ENCODE data around the gene SMIM3. TPM values are rescaled to one million over a fixed set of nuclear protein-coding genes. Genes with fewer than 3 reads are reported as not detected.
"Not testable (repeated sequence)": the region's sequence is repeated elsewhere in the genome, so short reads cannot be mapped to it uniquely, and the experiment has no call there.

Gene SMIM3, protein sequence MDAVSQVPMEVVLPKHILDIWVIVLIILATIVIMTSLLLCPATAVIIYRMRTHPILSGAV
- 3.6 TPM for total RNA-seq

GRCh38 chr5:150778517-150779396 lies at the start of gene SMIM3:
Gene SMIM3 (plus strand): TSS chr5:150778757. CDS start chr5:150795441, 16,684 bp downstream.
- peak; percentile 78 for DNase-seq (ENCODE audit: low spot score)
- ATAC-seq, result peak; percentile 92

- no peak for ATAC-seq
These were observed 48.7 kb upstream of the SMIM3 start for GRCh38 chr5:150729859-150730258.

DNA sequence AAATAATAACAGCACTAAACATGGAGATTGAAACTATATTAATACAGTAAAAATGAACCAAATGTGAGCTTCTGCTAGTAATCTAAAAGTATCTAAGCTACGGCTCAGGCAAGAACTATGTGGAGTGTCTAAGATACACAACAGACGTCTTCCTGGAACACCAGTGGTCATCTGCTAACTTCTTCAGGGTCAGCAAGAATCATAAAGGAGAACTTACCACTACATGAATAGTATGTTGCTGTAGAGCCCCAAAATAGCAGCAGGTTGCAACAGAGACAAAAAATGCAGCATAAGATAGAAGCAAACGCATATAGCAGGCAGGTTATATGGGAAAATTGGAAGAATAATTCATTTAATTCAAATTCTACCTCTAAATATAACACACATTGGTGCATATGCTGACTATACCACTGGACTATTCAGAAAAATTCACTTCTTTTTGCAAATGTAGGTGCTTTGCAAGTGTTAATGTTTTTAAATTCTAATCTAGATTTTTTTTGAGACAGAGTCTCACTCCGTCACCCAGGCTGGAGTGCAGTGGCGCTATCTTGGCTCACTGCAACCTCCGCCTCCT lies 46.8 kb upstream of the SMIM3 start:
- ATAC-seq (peak; percentile 28), DNase-seq (ENCODE audit: low spot score) (no peak)

More at GRCh38 chr5:150729859-150730258, 48.7 kb upstream of the SMIM3 start:
- no peak for DNase-seq (ENCODE audit: low spot score)

- peak; percentile 52 for ATAC-seq
- DNase-seq (ENCODE audit: low spot score), result no peak
These were observed 43.8 kb upstream of the SMIM3 start for GRCh38 chr5:150734579-150735384.

DNA sequence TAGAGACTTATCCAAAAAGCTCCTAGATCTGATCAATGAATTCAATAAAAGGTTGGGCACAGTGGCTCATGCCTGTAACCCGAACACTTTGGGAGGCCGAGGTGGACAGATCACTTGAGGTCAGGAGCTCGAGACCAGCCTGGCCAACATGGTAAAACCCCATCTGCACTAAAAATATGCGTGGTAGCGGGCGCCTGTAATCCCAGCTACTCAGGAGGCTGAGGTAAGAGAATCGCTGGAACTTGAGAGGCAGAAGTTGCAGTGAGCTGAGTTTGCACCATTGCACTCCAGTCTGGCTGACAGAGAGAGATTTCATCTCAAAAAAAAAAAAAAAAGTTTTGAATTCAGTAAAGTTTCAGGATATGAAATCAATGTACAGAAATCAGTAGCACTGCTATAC lies 39.7 kb upstream of the SMIM3 start:
- DNase-seq (ENCODE audit: low spot score) (no peak), ATAC-seq (no peak)

DNA sequence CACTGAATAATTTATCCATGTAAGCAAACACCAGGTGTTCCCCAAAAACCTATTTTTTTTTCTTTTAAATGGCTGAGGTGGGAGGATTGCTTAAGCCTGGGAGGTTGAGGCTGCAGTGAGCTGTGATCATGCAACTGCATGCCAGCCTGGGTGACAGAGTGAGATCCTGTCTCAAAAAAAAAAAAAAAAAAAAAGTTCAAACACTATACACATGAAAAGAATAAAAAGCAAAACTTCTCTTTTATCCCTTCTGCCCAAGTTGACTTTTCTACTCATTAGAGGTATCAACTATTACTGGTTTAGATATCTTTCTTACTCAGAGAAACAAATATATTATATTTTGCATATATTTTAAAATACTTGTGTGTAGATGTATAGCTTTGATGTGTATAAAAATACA lies 37.6 kb upstream of the SMIM3 start:
- ATAC-seq, result no peak

GRCh38 chr5:150742455-150743141 lies 36.0 kb upstream of the SMIM3 start:
- peak; percentile 64 for ATAC-seq

More for the DNA sequence above, 37.6 kb upstream of the SMIM3 start:
- DNase-seq (ENCODE audit: low spot score), result no peak

GRCh38 chr5:150743142-150743488 lies 35.4 kb upstream of the SMIM3 start:
- not testable (repeated sequence) for ATAC-seq; DNase-seq (ENCODE audit: low spot score)

More at GRCh38 chr5:150742455-150743141, 36.0 kb upstream of the SMIM3 start:
- DNase-seq (ENCODE audit: low spot score), result not testable (repeated sequence)

- ATAC-seq (no peak), DNase-seq (ENCODE audit: low spot score) (no peak)
These were observed 28.1 kb upstream of the SMIM3 start for GRCh38 chr5:150750469-150750868.

- ATAC-seq (no peak), DNase-seq (ENCODE audit: low spot score) (no peak)
These were observed 27.3 kb upstream of the SMIM3 start for GRCh38 chr5:150751096-150751891.

DNA sequence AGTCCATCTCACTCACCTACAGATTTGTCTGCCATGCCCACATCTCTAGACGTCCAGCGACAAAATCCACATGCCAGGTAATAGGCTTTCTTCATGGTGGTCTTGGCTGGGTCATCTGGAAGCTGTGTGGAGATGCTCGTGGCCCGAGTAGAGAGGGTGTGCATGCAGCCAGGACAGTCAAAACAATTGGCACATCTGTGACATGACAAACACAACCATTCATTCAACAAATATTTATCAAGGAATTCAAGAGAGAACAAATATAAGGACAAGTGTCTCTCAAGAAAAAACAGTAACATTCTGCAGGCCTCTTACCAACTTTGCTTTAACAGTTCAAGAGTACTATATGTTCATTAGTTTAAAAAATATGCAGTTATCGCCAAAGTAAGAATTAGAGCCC lies 25.1 kb upstream of the SMIM3 start:
- DNase-seq (ENCODE audit: low spot score) (no peak), ATAC-seq (no peak)

DNA sequence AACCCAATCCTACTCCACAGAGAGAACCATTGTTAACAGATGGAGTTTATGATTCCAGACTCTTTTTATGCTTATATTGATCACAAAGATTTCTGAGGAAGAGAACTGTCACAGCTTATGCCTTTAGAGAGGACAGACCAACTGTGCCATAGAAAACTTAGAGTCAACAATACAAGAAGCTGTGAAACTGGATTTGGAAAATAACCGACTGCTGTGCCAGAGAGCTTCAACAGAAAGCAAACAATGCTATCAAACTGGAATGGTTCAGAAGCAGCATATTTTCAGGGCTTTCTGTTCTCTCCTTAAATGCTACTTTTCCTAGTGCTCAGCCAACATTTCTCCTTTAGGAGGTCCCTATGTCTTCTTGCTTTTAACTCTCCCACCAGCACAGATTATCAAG lies 24.7 kb upstream of the SMIM3 start:
- DNase-seq (ENCODE audit: low spot score), result no peak
- ATAC-seq, result no peak

- no peak for ATAC-seq
- no peak for DNase-seq (ENCODE audit: low spot score)
These were observed 21.4 kb upstream of the SMIM3 start for GRCh38 chr5:150757087-150757649.

- no peak for DNase-seq (ENCODE audit: low spot score)
- ATAC-seq, result peak; percentile 36
These were observed 20.4 kb upstream of the SMIM3 start for GRCh38 chr5:150758203-150758530.

GRCh38 chr5:150758531-150759333 lies 19.8 kb upstream of the SMIM3 start, which contains the start of gene DCTN4:
Gene DCTN4 (minus strand): TSS chr5:150759017. CDS start chr5:150758993, 24 bp downstream.
- peak; percentile 96 for DNase-seq (ENCODE audit: low spot score)
- peak; percentile 92 for ATAC-seq

DNA sequence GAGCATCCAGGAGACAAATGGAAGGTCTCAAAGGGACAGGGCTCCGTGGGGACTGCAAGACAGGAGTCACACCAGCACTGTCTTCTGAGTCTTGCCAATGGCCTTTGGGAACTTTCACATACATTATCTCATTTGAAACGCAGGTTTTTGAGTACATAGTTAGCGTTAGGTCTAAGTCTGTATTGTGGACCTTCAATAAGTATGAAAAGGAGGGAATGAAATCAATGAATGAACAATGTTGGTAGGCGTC lies 19.3 kb upstream of the SMIM3 start:
- DNase-seq (ENCODE audit: low spot score), result no peak
- no peak for ATAC-seq

DNA sequence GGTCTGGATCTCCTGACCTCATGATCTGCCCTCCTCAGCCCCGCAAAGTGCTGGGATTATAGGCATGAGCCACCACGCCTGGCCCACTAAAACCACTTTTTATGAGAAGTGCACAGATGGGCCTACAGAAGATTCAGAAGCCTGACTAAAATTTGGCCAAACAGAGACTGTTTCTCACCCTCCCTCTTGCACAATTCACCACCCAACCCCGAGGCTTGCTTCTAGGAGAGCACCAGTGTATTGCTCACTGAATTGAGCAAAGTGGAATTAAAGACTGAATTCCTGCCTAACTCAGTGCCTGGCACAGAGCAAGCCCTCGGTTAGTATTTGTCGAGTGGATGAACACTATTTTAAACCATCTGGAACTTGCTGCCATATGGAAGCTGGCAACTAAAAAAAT lies 16.3 kb upstream of the SMIM3 start:
- no peak for DNase-seq (ENCODE audit: low spot score)
- ATAC-seq, result no peak

GRCh38 chr5:150763023-150763769 lies 15.4 kb upstream of the SMIM3 start:
- DNase-seq (ENCODE audit: low spot score) (peak; percentile 67), ATAC-seq (peak; percentile 11)

Measured in left lobe of liver (tissue), 2 donors.